Activated naive CD8-positive, alpha-beta T cell treated with anti-CD3 and anti-CD28 coated beads, Interleukin-2, amount 10 ng/mL, durations not matched to agents 7 days and 5 days (primary cell): ENCODE data around the gene MFSD1. TPM values are rescaled to one million over a fixed set of nuclear protein-coding genes. Genes with fewer than 3 reads are reported as not detected.
A peak's percentile ranks its signal among the peaks of the same experiment; 100 is the strongest.

Experiments
- ATAC-seq: fragments of 150-1000 bp; cut with Tn5 transposase; one replicate; pipeline ENCODE4 v1.10.0; 2021; ENCODE audit warnings: low read depth, moderate library complexity
- POLR2A ChIA-PET: fragments of 350-600 bp; sonication (Branson Sonifier 250); formaldehyde crosslinking; loops from one replicate; lab custom pipeline; 2021; ENCODE audit warnings: antibody characterized with exemption; lab: Charles Lee
- DNase-seq: peaks from one replicate; pipeline ENCODE4 v3.0.0; 2021
- H3K27ac Mint-ChIP-seq: one replicate; pipeline ENCODE4 v1.8.0; 2022; ENCODE audit warnings: mild to moderate bottlenecking, mixed read lengths
- H3K27me3 Mint-ChIP-seq: one replicate; pipeline ENCODE4 v1.8.0; 2022; ENCODE audit warnings: mild to moderate bottlenecking, moderate library complexity, mixed read lengths
- H3K36me3 Mint-ChIP-seq: one replicate; pipeline ENCODE4 v1.8.0; 2021; ENCODE audit warnings: mild to moderate bottlenecking, mixed read lengths
- H3K4me1 Mint-ChIP-seq: one replicate; pipeline ENCODE4 v1.8.0; 2021; ENCODE audit warnings: mixed read lengths
- H3K4me3 Mint-ChIP-seq: one replicate; pipeline ENCODE4 v1.8.0; 2022; ENCODE audit warnings: mild to moderate bottlenecking, moderate library complexity, mixed read lengths
- H3K9me3 Mint-ChIP-seq: one replicate; pipeline ENCODE4 v1.8.0; 2021; ENCODE audit warnings: mixed read lengths
- total RNA-seq, 2 experiments: library from RNA; stranded (reverse); gene quantifications; one replicate each; pipeline ENCODE4 v1.2.3, GENCODE V29; 2021

Gene MFSD1
- total RNA-seq, 2 experiments from 2014 or later, result 26.2 TPM

GRCh38 chr3:158808697-158809096 is 6.8 kb downstream of the MFSD1 start:
- Mint-ChIP-seq H3K27me3 (no peaks in the 10 kb centered on the region), H3K4me1 (peaks cover 25% of the 10 kb centered on the region), H3K36me3 (peaks cover 29% of the 10 kb centered on the region), H3K9me3 (no peaks in the 10 kb centered on the region), H3K4me3 (no peak overlapping the region), H3K27ac (peak overlapping the region; percentile 44)
- DNase-seq, result no peak
- POLR2A ChIA-PET, result no interaction called here
- no peak for ATAC-seq

DNA sequence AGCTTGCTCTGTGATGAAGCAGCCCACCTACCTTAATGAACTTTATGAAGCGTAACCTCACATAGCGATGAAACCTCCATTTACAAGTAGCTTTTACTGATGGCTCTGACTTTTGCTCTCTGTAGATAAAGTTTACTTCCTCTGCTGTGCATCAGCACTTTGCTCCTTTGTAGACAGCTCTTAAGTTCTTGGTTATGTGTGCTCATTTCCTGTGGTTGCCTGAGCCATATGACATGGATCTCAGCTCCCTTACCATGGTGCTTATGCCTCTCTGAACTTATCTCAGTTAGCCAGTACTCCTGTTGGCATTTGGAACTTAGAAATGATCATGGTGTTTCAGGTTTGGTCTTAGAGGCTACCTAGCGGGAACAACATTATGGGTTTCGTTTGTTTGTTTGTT is 7.8 kb downstream of the MFSD1 start:
- POLR2A ChIA-PET, result interaction anchor here (0.8 to 1.9 kb wide), 2 partner anchors 8 to 165 kb away, joined by 3 to 7 read pairs; partner anchors contain the start of genes GFM1 and MFSD1
- H3K9me3 Mint-ChIP-seq, result no peaks in the 10 kb centered on the region
- peak overlapping the region; percentile 83 for H3K27ac Mint-ChIP-seq
- ATAC-seq (peak; percentile 100), DNase-seq (no peak)
- H3K36me3 Mint-ChIP-seq, result peaks cover 31% of the 10 kb centered on the region
- H3K4me1 Mint-ChIP-seq, result peaks cover 23% of the 10 kb centered on the region
- no peaks in the 10 kb centered on the region for H3K27me3 Mint-ChIP-seq
- H3K4me3 Mint-ChIP-seq, result peak overlapping the region; percentile 29

- no peak overlapping the region for H3K27ac Mint-ChIP-seq
- H3K27me3 Mint-ChIP-seq, result no peaks in the 10 kb centered on the region
Measured at GRCh38 chr3:158810823-158811724, 9.2 kb downstream of the MFSD1 start.

GRCh38 chr3:158819282-158819681 is 17.4 kb downstream of the MFSD1 start:
- H3K4me1 Mint-ChIP-seq, result no peaks in the 10 kb centered on the region
- H3K36me3 Mint-ChIP-seq, result peaks cover 13% of the 10 kb centered on the region
- POLR2A ChIA-PET, result no interaction called here
- no peaks in the 10 kb centered on the region for H3K27me3 Mint-ChIP-seq
- no peak overlapping the region for H3K4me3 Mint-ChIP-seq
- H3K27ac Mint-ChIP-seq, result no peak overlapping the region
- no peaks in the 10 kb centered on the region for H3K9me3 Mint-ChIP-seq
- no peak for ATAC-seq
- DNase-seq, result no peak

More at GRCh38 chr3:158810823-158811724, 9.2 kb downstream of the MFSD1 start:
- Mint-ChIP-seq H3K4me3 (no peak overlapping the region), H3K4me1 (peaks cover 21% of the 10 kb centered on the region), H3K9me3 (no peaks in the 10 kb centered on the region), H3K36me3 (peaks cover 33% of the 10 kb centered on the region)
- no peak for DNase-seq
- ATAC-seq, result no peak
- POLR2A ChIA-PET, result interaction anchor here (1.9 kb wide), 1 partner anchor 10 kb away, joined by 7 read pairs; the partner anchor contains the start of gene MFSD1

GRCh38 chr3:158820521-158820920 is 18.7 kb downstream of the MFSD1 start:
- ATAC-seq (no peak), DNase-seq (no peak)
- POLR2A ChIA-PET, result no interaction called here
- Mint-ChIP-seq H3K9me3 (no peaks in the 10 kb centered on the region), H3K27me3 (no peaks in the 10 kb centered on the region), H3K36me3 (peaks cover 11% of the 10 kb centered on the region), H3K27ac (no peak overlapping the region), H3K4me1 (no peaks in the 10 kb centered on the region), H3K4me3 (no peak overlapping the region)

- peaks cover 11% of the 10 kb centered on the region for H3K36me3 Mint-ChIP-seq
- H3K27me3 Mint-ChIP-seq, result no peaks in the 10 kb centered on the region
- H3K4me3 Mint-ChIP-seq, result no peak overlapping the region
- no peak overlapping the region for H3K27ac Mint-ChIP-seq
- ATAC-seq (no peak), DNase-seq (no peak)
- POLR2A ChIA-PET, result no interaction called here
- H3K9me3 Mint-ChIP-seq, result no peaks in the 10 kb centered on the region
- no peaks in the 10 kb centered on the region for H3K4me1 Mint-ChIP-seq
Measured at GRCh38 chr3:158821847-158822246, 20.0 kb downstream of the MFSD1 start.

GRCh38 chr3:158823426-158823825 is 21.6 kb downstream of the MFSD1 start:
- H3K27ac Mint-ChIP-seq, result no peak overlapping the region
- no peaks in the 10 kb centered on the region for H3K9me3 Mint-ChIP-seq

GRCh38 chr3:158827773-158828172 is 25.9 kb downstream of the MFSD1 start:
- POLR2A ChIA-PET, result no interaction called here
- DNase-seq, result no peak
- peaks cover 16% of the 10 kb centered on the region for H3K36me3 Mint-ChIP-seq
- no peak for ATAC-seq
- no peaks in the 10 kb centered on the region for H3K4me1 Mint-ChIP-seq
- no peaks in the 10 kb centered on the region for H3K27me3 Mint-ChIP-seq
- H3K9me3 Mint-ChIP-seq, result no peaks in the 10 kb centered on the region
- no peak overlapping the region for H3K27ac Mint-ChIP-seq
- H3K4me3 Mint-ChIP-seq, result no peak overlapping the region

More at GRCh38 chr3:158823426-158823825, 21.6 kb downstream of the MFSD1 start:
- POLR2A ChIA-PET, result no interaction called here
- Mint-ChIP-seq H3K4me3 (no peak overlapping the region), H3K4me1 (no peaks in the 10 kb centered on the region), H3K36me3 (peaks cover 10% of the 10 kb centered on the region), H3K27me3 (no peaks in the 10 kb centered on the region)
- no peak for ATAC-seq
- DNase-seq, result no peak

DNA sequence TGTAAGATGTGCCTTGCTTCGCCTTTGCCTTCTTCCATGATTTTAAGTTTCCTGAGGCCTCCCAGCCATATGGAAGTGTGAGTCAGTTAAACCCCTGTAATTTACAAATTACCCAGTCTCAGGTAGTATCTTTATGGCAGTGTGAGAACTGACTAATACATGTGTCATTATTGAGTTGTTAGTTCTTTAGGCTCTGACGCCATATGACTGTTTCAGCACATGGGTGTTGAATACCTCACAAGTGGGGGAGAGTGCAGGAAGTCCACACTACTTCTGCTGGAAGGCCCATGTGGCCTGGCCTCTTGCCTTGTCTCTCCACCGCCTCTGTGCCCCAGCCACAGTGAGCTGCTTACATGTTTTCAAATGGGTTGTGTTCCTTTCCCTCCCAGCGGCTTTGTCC is 28.5 kb downstream of the MFSD1 start:
- Mint-ChIP-seq H3K27me3 (peaks cover 3% of the 10 kb centered on the region), H3K36me3 (peaks cover 11% of the 10 kb centered on the region), H3K4me1 (no peaks in the 10 kb centered on the region), H3K27ac (no peak overlapping the region), H3K9me3 (no peaks in the 10 kb centered on the region), H3K4me3 (no peak overlapping the region)
- POLR2A ChIA-PET, result no interaction called here
- ATAC-seq, result no peak
- DNase-seq, result no peak

DNA sequence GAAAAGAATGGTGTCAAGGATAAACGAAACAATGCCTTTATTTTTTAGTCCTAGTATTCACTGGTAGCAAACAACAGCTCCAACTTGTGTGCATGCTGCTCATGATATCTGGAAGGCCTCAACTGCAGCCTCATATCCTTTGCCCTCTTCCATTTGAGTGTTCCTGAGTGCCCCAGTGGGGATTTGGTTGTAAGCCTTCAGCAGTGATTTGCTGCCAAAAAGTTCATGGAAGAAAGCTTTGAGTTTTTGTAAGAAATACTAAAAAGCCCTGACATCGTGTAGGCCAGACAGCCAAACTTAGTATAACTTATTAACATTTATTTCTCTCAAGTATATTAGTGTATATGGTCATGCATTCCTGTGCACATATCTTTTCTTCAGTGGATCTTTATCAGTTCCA is 30.0 kb downstream of the MFSD1 start:
- POLR2A ChIA-PET, result no interaction called here
- no peak for DNase-seq
- no peak overlapping the region for H3K27ac Mint-ChIP-seq

GRCh38 chr3:158835631-158836030 is 33.8 kb downstream of the MFSD1 start:
- H3K36me3 Mint-ChIP-seq, result peaks cover 4% of the 10 kb centered on the region
- H3K9me3 Mint-ChIP-seq, result no peaks in the 10 kb centered on the region
- POLR2A ChIA-PET, result interaction anchor here (1.4 kb wide), 1 partner anchor 33 kb away, joined by 3 read pairs; the partner anchor contains the start of gene MFSD1
- peaks cover 3% of the 10 kb centered on the region for H3K27me3 Mint-ChIP-seq
- no peak for ATAC-seq
- no peaks in the 10 kb centered on the region for H3K4me1 Mint-ChIP-seq
- DNase-seq, result no peak
- no peak overlapping the region for H3K27ac Mint-ChIP-seq
- no peak overlapping the region for H3K4me3 Mint-ChIP-seq

More for the DNA sequence above, 30.0 kb downstream of the MFSD1 start:
- no peaks in the 10 kb centered on the region for H3K9me3 Mint-ChIP-seq
- peaks cover 3% of the 10 kb centered on the region for H3K27me3 Mint-ChIP-seq
- H3K4me1 Mint-ChIP-seq, result no peaks in the 10 kb centered on the region
- H3K36me3 Mint-ChIP-seq, result peaks cover 11% of the 10 kb centered on the region
- no peak for ATAC-seq
- H3K4me3 Mint-ChIP-seq, result no peak overlapping the region

GRCh38 chr3:158836312-158836711 is 34.5 kb downstream of the MFSD1 start:
- Mint-ChIP-seq H3K36me3 (peaks cover 2% of the 10 kb centered on the region), H3K27ac (no peak overlapping the region), H3K9me3 (no peaks in the 10 kb centered on the region), H3K27me3 (peaks cover 3% of the 10 kb centered on the region), H3K4me1 (no peaks in the 10 kb centered on the region), H3K4me3 (no peak overlapping the region)
- ATAC-seq (no peak), DNase-seq (no peak)
- POLR2A ChIA-PET, result interaction anchor here (1.4 kb wide), 1 partner anchor 34 kb away, joined by 3 read pairs; the partner anchor contains the start of gene MFSD1

DNA sequence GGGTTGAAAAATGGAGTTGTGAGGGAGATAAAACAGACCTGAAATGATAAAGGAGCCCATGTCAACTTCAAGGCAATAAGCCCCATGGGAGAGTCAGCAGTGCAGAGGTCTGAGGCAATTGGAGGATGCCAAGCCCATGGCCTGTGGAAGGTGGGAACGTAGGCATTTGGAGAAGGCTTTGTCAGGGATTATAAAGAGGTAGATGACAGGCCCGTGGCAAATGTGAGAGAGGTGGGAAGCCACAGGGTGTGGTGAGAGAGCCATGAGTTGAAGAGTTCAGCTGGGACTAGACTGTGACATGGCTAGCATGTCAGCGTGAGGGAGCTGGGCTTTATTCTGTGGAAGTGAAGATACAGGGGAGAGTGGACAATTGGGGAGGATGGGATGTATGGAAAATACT is 35.4 kb downstream of the MFSD1 start:
- Mint-ChIP-seq H3K9me3 (no peaks in the 10 kb centered on the region), H3K36me3 (no peaks in the 10 kb centered on the region), H3K27ac (no peak overlapping the region), H3K27me3 (peaks cover 3% of the 10 kb centered on the region), H3K4me1 (no peaks in the 10 kb centered on the region), H3K4me3 (no peak overlapping the region)
- POLR2A ChIA-PET, result no interaction called here
- no peak for DNase-seq
- ATAC-seq, result no peak

DNA sequence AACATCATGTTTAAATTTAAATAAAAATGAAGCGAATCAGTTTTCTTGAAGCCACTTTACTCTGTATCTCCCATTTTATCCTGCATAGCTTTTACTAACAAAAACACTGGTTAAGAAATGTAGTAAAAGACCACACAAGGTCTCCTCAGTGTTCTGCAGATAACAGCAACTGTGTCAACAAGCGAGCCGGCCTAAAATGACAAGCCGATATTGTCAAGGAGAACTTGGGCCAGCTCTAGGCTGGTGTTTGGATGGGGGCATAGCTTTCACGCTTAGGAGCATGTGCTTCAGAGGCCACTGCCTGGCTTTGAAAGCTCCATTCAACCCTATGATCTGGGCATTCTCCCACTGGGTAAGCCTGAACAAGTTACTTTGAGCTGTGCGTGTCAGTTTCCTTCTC is 38.1 kb downstream of the MFSD1 start:
- ATAC-seq, result no peak
- Mint-ChIP-seq H3K9me3 (no peaks in the 10 kb centered on the region), H3K27me3 (no peaks in the 10 kb centered on the region), H3K4me3 (no peak overlapping the region), H3K27ac (no peak overlapping the region), H3K36me3 (no peaks in the 10 kb centered on the region), H3K4me1 (no peaks in the 10 kb centered on the region)
- POLR2A ChIA-PET, result no interaction called here
- DNase-seq, result no peak
